HG02885 (cell line): ENCODE data around the gene TNIP1.

Source experiments
- ATAC-seq: cut with Tn5 transposase; IDR thresholded peaks from one replicate; pipeline ENCODE4 v1.9.1; 2021; ENCODE audit warnings: mild to moderate bottlenecking; ENCODE audit not compliant: unreplicated experiment, poor library complexity

Gene TNIP1

DNA sequence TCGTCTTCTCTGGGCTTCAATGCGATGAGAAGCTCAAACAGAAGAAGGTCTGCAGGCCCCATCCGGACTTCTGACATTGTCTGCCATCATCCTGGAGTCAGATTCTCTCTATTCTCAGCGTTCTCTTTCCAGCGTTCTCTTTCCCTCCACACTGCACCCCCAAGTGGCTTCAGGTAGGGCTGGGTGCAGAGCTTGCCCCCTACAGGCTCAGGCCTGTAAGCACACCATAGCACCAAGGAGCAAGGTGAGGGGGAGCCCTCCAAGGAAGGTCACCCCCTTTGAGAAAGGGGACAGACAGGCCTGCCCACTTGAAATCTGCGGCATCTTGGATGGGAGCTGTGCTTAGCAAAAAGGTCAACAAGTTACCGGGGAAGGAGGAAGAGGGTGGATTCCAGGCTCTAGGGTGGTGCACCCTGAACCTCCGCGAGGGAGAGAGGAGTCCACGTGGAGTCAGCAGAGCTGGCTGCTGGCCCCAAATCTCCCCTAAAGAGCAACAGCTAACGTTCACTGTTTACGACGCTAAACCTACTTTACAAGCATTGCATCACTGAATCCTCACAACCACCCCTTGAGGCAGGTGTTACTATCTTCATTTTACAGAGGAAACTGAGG, 32.9 kb downstream of the TNIP1 start:
- ATAC-seq: peak; percentile 60

GRCh38 chr5:151042453-151043093, 38.3 kb downstream of the TNIP1 start:
- ATAC-seq: no peak

- ATAC-seq: no peak
Observed at GRCh38 chr5:151041577-151042268, 39.1 kb downstream of the TNIP1 start.

- no peak for ATAC-seq
Observed at GRCh38 chr5:151040211-151040747, 40.6 kb downstream of the TNIP1 start.

GRCh38 chr5:151039665-151040064, 41.2 kb downstream of the TNIP1 start:
- ATAC-seq: no peak

- no peak for ATAC-seq
Observed at GRCh38 chr5:151038801-151039238, 42.0 kb downstream of the TNIP1 start.

DNA sequence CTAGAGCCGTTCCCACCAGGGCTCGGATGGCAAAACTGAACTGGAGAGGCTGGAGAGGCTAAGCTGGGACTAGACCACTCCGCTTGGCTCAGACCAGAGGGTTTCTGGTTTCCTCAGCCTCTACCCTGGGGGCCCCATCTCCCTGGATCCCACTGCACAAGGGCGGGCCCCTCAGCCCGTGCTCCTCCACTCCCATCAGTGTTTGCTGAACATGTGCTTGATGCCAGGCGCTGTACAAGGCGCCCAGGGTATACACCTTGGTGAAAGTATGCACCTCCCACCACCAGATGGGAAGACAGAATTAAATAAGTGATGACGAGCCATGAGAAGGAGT, 42.5 kb downstream of the TNIP1 start:
- ATAC-seq: no peak

- no peak for ATAC-seq
Observed at GRCh38 chr5:151037561-151038411, 43.0 kb downstream of the TNIP1 start.

GRCh38 chr5:151036556-151036955, 44.3 kb downstream of the TNIP1 start:
- no peak for ATAC-seq

DNA sequence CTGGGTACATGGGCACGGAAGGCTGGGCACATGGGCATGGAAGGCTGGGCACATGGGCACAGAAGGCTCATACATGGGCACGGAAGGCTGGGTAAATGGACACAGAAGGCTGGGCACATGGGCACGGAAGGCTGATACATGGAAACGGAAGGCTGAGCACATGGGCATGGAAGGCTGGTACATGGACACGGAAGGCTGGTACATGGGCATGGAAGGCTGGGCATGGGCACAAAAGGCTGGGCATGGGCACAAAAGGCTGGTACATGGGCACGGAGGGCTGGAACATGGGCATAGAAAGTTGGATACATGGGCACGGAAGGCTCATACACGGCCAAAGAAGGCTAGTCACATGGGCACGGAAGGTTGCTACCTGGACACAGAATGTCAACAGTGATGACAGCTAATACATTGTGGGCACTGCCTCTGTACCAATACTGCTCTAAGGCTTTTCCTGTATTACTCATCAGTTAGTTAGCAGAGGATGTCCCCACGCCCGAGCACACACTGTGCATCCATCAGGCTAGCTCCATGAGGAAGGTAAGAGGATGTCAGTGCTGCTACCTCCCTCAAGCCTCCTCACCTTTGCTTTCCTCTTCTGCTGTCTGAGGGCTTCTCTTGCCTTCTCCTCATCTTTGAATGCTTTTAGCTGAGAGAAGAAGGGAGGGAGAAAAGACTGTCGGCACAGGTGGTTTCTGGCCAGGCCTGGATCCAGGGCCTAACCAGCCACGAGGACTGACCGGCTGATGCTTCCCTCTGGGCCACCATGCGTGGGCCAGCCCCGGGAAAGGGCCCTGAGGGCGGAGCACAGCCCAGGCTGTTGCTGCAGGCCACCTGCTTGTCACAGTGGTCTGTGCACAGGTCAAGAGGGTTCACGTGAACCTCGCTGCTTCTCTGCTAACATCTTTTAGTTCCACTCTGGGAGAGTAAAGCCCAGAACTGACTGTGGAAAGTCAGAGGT, 46.1 kb downstream of the TNIP1 start:
- no peak for ATAC-seq

GRCh38 chr5:151033217-151033934, 47.5 kb downstream of the TNIP1 start:
- ATAC-seq: no peak

- no peak for ATAC-seq
Observed at GRCh38 chr5:151031554-151031953, 49.3 kb downstream of the TNIP1 start.

- ATAC-seq: no peak
Observed at GRCh38 chr5:151030379-151030778, 50.5 kb downstream of the TNIP1 start.

DNA sequence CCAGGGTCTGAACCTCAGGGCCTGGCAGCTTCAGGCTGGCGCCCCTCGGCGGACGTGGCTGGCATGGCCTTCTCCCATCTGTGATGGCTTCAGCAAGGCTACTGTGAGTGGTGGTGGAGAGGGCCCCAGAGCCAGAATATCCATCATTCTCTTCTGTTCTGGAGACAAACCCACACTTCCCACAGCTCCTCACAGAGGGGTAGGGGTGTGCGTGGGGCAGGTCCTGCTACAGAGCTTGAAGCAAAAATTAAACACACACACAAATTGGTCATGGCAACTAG, 50.8 kb downstream of the TNIP1 start:
- no peak for ATAC-seq

- ATAC-seq: no peak
Observed at GRCh38 chr5:151029179-151030055, 51.4 kb downstream of the TNIP1 start.

DNA sequence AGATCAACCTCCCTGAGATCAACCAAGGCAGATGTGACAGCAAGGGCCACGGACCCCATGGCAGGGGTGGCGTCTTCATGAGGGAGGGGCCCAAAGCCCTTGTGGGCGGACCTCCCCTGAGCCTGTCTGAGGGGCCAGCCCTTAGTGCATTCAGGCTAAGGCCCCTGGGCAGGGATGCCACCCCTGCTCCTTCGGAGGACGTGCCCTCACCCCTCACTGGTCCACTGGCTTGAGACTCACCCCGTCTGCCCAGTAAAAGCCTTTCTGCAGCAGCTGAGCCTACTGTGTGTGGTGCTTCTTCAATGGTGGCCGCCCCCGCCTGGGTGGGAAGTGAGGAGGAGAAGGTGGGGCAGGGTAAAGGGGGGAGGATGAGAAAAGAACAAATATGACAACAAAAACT, 52.1 kb downstream of the TNIP1 start:
- no peak for ATAC-seq

- ATAC-seq: no peak
Observed at GRCh38 chr5:151027961-151028479, 52.8 kb downstream of the TNIP1 start.

DNA sequence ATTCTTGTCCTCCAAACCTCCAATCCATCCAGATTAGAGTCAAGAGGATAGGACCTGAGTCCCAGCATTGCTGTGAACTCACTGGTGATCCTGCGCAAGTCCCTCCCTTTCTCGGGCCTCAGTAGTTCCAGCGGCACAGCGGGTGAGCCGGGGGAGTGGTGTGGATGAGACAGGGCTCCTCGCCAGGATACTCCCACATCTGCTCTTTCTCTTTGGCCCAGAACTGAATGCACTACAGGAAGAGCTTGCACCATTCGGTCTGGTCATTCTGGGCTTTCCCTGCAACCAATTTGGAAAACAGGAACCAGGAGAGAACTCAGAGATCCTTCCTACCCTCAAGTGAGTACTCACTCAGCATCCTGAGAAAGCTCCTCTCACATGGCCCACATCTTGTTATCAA, 54.2 kb downstream of the TNIP1 start:
- ATAC-seq: no peak
